Measurements from ENCODE around the gene TCEAL7. TPM values are rescaled to one million over a fixed set of nuclear protein-coding genes. Genes with fewer than 3 reads are reported as not detected.

TCEAL7 gene
- polyA plus RNA-seq, 5 donors, result 19.5 to 32.4 (median 27.7) TPM

GRCh38 chrX:103361798-103362197, 31.8 kb downstream of the TCEAL7 start:
- no peak for DNase-seq

DNA sequence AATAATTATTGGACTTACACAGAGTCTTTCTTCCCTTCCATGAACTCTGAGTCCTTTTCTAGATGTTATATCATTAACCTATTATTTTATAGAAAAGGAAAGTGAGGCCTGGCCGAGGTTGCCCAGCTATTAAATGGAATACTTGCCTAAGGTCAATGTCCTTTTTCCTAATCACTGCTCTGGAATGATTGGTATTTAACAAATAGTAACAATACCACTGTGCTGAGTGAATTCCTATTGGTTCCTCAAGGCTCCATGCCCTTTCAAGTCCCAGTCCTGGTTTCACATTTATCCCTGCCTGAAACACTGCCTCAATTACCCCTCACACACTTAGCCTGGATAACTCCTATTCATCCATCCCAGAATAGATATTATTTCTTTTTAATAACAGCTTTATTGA, 32.4 kb downstream of the TCEAL7 start:
- no peak for DNase-seq

- no peak for DNase-seq
Measured at GRCh38 chrX:103363046-103363445, 33.0 kb downstream of the TCEAL7 start.

DNA sequence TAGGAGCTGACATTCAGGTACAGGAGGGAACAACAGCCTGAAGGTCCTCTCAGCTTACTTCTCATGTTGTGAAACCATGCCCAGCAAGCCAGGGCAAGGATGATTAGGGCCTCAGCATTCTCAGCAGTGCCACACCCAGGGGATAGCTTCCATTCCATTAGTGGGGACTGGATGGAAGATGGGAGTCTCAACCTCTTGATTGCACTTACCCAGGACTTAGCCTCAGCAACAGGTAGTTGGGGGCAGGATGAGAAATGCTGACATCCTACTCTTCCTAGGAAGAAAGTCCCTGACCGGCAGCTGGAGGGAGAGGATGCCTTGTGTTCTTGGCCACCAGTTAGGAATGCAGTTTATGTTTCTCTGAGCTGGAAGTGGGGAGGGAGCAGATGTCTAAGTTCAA, 37.5 kb downstream of the TCEAL7 start:
- no peak for DNase-seq

GRCh38 chrX:103369479-103369878, 39.4 kb downstream of the TCEAL7 start:
- DNase-seq, result no peak

DNA sequence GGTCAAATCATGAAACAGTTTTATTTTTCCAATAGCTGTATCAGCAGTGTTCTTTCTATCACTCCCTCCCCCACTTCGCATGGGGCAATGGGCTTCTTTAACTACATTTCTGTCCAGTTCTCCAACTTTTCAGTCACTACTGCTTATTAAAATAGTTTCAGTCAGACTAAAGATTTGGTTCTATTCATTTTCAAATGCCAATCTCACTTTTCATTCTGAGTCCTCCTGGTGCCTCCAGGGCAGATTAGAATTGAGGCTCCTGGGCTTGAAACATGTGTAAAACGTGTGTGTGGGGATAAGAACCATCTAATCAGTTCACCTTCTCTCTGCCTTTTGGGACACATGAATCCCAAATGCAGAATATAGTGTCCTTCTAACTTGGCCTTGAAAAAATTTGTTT, 42.8 kb downstream of the TCEAL7 start:
- DNase-seq, result no peak

DNA sequence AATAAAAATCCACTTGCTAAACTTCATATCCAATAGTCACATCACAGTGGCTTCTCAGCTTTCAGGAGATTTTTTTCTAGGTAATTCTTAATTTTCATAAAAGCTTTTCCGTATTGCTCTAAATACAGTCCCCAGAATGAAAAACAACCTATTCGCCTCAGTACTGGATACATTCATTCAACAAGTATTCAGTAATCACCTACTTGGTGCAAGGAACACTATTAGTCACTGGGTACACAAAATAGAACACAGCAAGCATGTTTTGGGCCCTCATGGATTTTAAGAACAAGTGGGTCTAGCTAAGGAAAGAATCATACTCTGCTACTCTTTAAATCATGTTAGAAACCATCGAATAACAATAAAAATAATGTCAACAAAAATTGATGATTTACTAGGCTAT, 43.5 kb downstream of the TCEAL7 start:
- DNase-seq, result no peak

DNA sequence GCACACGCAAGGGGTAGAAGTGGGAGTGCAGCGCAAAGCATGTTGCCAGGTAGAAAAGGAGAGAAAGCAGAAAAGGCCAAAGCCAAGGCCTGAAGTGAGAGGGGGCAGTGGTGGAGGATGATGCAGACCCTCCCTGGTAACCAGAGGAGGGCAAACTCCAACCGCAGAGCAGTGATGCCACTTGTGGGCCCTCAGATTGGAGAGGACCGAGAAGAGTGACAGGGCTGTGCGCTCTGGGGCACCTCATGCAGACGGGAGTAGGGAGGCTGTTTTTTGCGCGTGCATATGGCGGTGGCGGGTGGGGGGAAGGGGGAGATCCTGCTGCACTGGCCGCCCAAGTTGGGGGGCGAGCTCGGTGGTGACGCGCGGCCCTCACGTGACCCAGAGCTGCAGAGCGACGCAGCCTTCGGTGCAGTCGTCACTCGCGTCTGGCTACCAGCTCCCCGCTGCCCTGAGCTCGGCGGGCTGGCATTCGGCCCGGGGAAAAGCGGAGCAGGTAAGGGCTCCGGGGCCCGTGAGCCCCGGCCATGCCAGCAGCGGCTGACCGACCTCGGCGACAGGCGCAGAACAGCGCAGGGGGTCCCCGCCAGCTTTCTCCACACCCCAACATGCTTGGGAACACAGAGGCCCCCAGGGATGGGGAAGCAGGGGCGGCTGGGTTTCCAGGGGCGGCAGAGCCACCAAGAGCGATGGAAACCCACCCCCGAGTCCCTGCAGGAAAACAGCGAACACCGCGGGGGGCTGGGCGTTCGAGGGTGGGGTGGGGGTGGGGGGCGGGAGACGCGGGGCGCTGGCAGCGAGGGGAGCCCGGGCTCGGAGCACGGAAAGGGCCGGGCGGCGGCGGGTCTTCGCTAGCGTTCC, 46.3 kb downstream of the TCEAL7 start, which contains the start of gene BEX3:
TSS of gene BEX3 (plus strand) at position 421 of the 861 bp plus-strand sequence. CDS start 984 bp downstream, outside the sequence.
- peak; percentile 63 to 64 for DNase-seq

DNA sequence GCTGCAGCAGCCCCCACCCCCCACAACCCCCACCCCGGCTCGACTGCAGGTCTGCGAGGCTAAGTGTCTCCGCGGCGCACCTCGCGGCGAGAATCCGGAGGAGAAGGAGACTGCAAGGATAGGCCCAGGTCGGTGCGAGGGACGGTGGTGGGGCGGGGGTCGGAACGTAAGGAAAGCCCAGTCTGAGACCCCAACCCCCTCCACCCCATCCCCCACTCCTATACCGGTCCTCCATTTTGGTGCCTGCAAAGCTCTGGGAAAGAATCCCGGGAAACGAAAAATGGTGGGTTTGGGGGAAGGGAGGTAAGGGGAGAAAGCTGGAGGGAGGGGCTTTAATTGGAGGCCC, 46.9 kb downstream of the TCEAL7 start:
- peak; percentile 30 to 50 for DNase-seq

DNA sequence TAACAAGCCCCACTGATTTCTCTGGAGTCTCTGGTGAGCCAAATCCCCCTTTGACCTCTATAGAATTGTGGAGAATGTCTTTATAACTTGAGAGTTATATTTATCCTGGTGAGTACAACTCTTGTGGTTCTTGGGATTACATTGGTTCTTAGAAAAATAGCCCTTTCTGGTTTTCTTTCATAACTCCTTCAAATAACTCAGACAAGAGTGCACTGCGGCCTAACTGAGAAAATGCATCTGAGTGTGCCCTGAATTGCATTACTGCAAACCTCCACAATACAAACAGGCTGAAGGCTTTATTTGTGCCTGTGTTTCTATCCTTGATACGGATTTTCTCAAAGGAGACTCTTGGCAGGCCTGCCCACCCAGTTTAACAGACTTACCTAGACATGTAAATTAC, 49.0 kb downstream of the TCEAL7 start:
- no peak for DNase-seq

Other genes starting within 250 kb of the TCEAL7 start
- under 1 TPM; 0.30 to 0.81 (median 0.58) TPM for gene NXF3, start 237.1 kb upstream of the TCEAL7 start, polyA plus RNA-seq (ENCODE audit: insufficient read depth in 1 of 5, insufficient read length in 5 of 5, low replicate concordance in 1 of 5)
- gene BEX4, start 115.1 kb upstream of the TCEAL7 start, polyA plus RNA-seq (ENCODE audit: insufficient read depth in 1 of 5, insufficient read length in 5 of 5, low replicate concordance in 1 of 5), result 100 to 1,000 TPM in 2 of 5 donors, 10 to 100 TPM in 3; 74.9 to 114 (median 91.0) TPM
- gene TCEAL8, start 75.1 kb upstream of the TCEAL7 start, polyA plus RNA-seq (ENCODE audit: insufficient read depth in 1 of 5, insufficient read length in 5 of 5, low replicate concordance in 1 of 5), result 100 to 1,000 TPM; 113 to 156 (median 128) TPM
- 1 to 10 TPM; 1.8 to 2.6 (median 2.0) TPM for gene TCEAL5, start 53.5 kb upstream of the TCEAL7 start, polyA plus RNA-seq (ENCODE audit: insufficient read depth in 1 of 5, insufficient read length in 5 of 5, low replicate concordance in 1 of 5)
- gene BEX2, start 19.2 kb upstream of the TCEAL7 start, polyA plus RNA-seq (ENCODE audit: insufficient read depth in 1 of 5, insufficient read length in 5 of 5, low replicate concordance in 1 of 5), result 10 to 100 TPM; 23.3 to 36.8 (median 25.3) TPM
- 100 to 1,000 TPM; 138 to 184 (median 150) TPM for gene TCEAL9, start 26.3 kb downstream of the TCEAL7 start, polyA plus RNA-seq (ENCODE audit: insufficient read depth in 1 of 5, insufficient read length in 5 of 5, low replicate concordance in 1 of 5)
- gene BEX3, start 46.3 kb downstream of the TCEAL7 start, polyA plus RNA-seq (ENCODE audit: insufficient read depth in 1 of 5, insufficient read length in 5 of 5, low replicate concordance in 1 of 5), result 100 to 1,000 TPM; 389 to 436 (median 421) TPM
- gene RAB40A, start 189.2 kb downstream of the TCEAL7 start, polyA plus RNA-seq (ENCODE audit: insufficient read depth in 1 of 5, insufficient read length in 5 of 5, low replicate concordance in 1 of 5), result 1 to 10 TPM; 2.6 to 4.1 (median 3.2) TPM